Skeletal muscle satellite cell (primary cell): Measurements from ENCODE around the gene SELENOV.

Experiments used
- H3K27me3 ChIP-seq: 2 replicates; pipeline ENCODE4 v1.7.0; 2013; ENCODE audit warnings: low read length; ENCODE audit not compliant: control insufficient read depth, insufficient read depth
- H3K36me3 ChIP-seq: 2 replicates; pipeline ENCODE4 v1.7.0; 2013; ENCODE audit warnings: mild to moderate bottlenecking, control low read depth, low read length; ENCODE audit not compliant: insufficient read depth
- H3K4me1 ChIP-seq: 2 replicates; pipeline ENCODE4 v1.7.0; 2013; ENCODE audit warnings: low read length; ENCODE audit not compliant: control insufficient read depth, insufficient read depth
- H3K4me2 ChIP-seq: 2 replicates; pipeline ENCODE4 v1.7.0; 2013; ENCODE audit warnings: mild to moderate bottlenecking, low read length
- H3K4me3 ChIP-seq: 2 replicates; pipeline ENCODE4 v1.7.0; 2013; ENCODE audit warnings: low read length
- H3K9ac ChIP-seq: 2 replicates; pipeline ENCODE4 v1.7.0; 2013; ENCODE audit warnings: mild to moderate bottlenecking, low read depth, low read length, moderate library complexity
- H3K9me3 ChIP-seq: replicated peaks from 2 replicates; pipeline ENCODE4 v1.7.0; 2013; ENCODE audit warnings: mild to moderate bottlenecking, control low read depth, low read length

The SELENOV gene

GRCh38 chr19:39497701-39497995 lies 17.3 kb upstream of the SELENOV start:
- Histone ChIP-seq H3K9me3 (no peaks in the 10 kb centered on the region), H3K4me2 (peak overlapping the region; percentile 75), H3K4me3 (peak overlapping the region; percentile 47), H3K36me3 (no peaks in the 10 kb centered on the region), H3K27me3 (peaks cover 36% of the 10 kb centered on the region), H3K4me1 (peaks cover 13% of the 10 kb centered on the region), H3K9ac (no peak overlapping the region)

GRCh38 chr19:39497996-39498797 lies 16.7 kb upstream of the SELENOV start:
- H3K4me2 ChIP-seq, result peak overlapping the region; percentile 75
- no peaks in the 10 kb centered on the region for H3K9me3 ChIP-seq
- no peak overlapping the region for H3K9ac ChIP-seq
- peaks cover 13% of the 10 kb centered on the region for H3K4me1 ChIP-seq
- H3K4me3 ChIP-seq, result peak overlapping the region; percentile 47
- H3K36me3 ChIP-seq, result no peaks in the 10 kb centered on the region
- H3K27me3 ChIP-seq, result peaks cover 38% of the 10 kb centered on the region

GRCh38 chr19:39498798-39499642 lies 15.9 kb upstream of the SELENOV start, which contains the start of gene DLL3:
Gene DLL3 (plus strand): TSS chr19:39498947. CDS start chr19:39498975, 28 bp downstream.
- Histone ChIP-seq H3K4me3 (peak within 1 kb of the TSS; percentile 47), H3K36me3 (no peaks in the 10 kb centered on the region), H3K9ac (no peak within 1 kb of the TSS), H3K9me3 (no peaks in the 10 kb centered on the region), H3K4me1 (peaks cover 13% of the 10 kb centered on the region), H3K27me3 (peaks cover 44% of the 10 kb centered on the region), H3K4me2 (peak within 1 kb of the TSS; percentile 75)

GRCh38 chr19:39499932-39500331 lies 15.0 kb upstream of the SELENOV start:
- Histone ChIP-seq H3K9me3 (no peaks in the 10 kb centered on the region), H3K4me1 (peaks cover 13% of the 10 kb centered on the region), H3K4me3 (no peak overlapping the region), H3K27me3 (peaks cover 53% of the 10 kb centered on the region), H3K36me3 (no peaks in the 10 kb centered on the region), H3K9ac (no peak overlapping the region), H3K4me2 (no peak overlapping the region)

GRCh38 chr19:39500543-39500942 lies 14.4 kb upstream of the SELENOV start:
- Histone ChIP-seq H3K27me3 (peaks cover 54% of the 10 kb centered on the region), H3K4me2 (no peak overlapping the region), H3K4me1 (peaks cover 13% of the 10 kb centered on the region), H3K36me3 (no peaks in the 10 kb centered on the region), H3K4me3 (no peak overlapping the region), H3K9ac (no peak overlapping the region), H3K9me3 (no peaks in the 10 kb centered on the region)

- H3K27me3 ChIP-seq, result peaks cover 54% of the 10 kb centered on the region
- no peak overlapping the region for H3K9ac ChIP-seq
- no peak overlapping the region for H3K4me3 ChIP-seq
- no peaks in the 10 kb centered on the region for H3K36me3 ChIP-seq
- no peak overlapping the region for H3K4me2 ChIP-seq
- H3K9me3 ChIP-seq, result no peaks in the 10 kb centered on the region
- peaks cover 13% of the 10 kb centered on the region for H3K4me1 ChIP-seq
Observed at GRCh38 chr19:39501340-39501739, 13.6 kb upstream of the SELENOV start.

- Histone ChIP-seq H3K27me3 (peaks cover 62% of the 10 kb centered on the region), H3K9me3 (no peaks in the 10 kb centered on the region), H3K4me3 (no peak overlapping the region)
Observed at GRCh38 chr19:39502640-39503417, 12.1 kb upstream of the SELENOV start.

GRCh38 chr19:39506598-39506943 lies 8.4 kb upstream of the SELENOV start:
- Histone ChIP-seq H3K4me3 (peak overlapping the region; percentile 74), H3K4me1 (peaks cover 13% of the 10 kb centered on the region), H3K36me3 (no peaks in the 10 kb centered on the region), H3K9ac (no peak overlapping the region), H3K4me2 (peak overlapping the region; percentile 90), H3K27me3 (peaks cover 47% of the 10 kb centered on the region), H3K9me3 (no peaks in the 10 kb centered on the region)

More at GRCh38 chr19:39502640-39503417, 12.1 kb upstream of the SELENOV start:
- no peak overlapping the region for H3K9ac ChIP-seq
- no peaks in the 10 kb centered on the region for H3K36me3 ChIP-seq
- peaks cover 24% of the 10 kb centered on the region for H3K4me1 ChIP-seq
- peak overlapping the region; percentile 47 for H3K4me2 ChIP-seq

GRCh38 chr19:39506944-39507714 lies 7.8 kb upstream of the SELENOV start:
- peaks cover 47% of the 10 kb centered on the region for H3K27me3 ChIP-seq
- peak overlapping the region; percentile 18 for H3K9ac ChIP-seq
- no peaks in the 10 kb centered on the region for H3K36me3 ChIP-seq
- peaks cover 13% of the 10 kb centered on the region for H3K4me1 ChIP-seq
- peak overlapping the region; percentile 74 for H3K4me3 ChIP-seq
- no peaks in the 10 kb centered on the region for H3K9me3 ChIP-seq
- peak overlapping the region; percentile 90 for H3K4me2 ChIP-seq

GRCh38 chr19:39507715-39508364 lies 7.1 kb upstream of the SELENOV start:
- peak overlapping the region; percentile 18 for H3K9ac ChIP-seq
- no peaks in the 10 kb centered on the region for H3K9me3 ChIP-seq
- H3K4me2 ChIP-seq, result peak overlapping the region; percentile 90
- no peaks in the 10 kb centered on the region for H3K36me3 ChIP-seq
- H3K4me1 ChIP-seq, result peaks cover 13% of the 10 kb centered on the region
- peaks cover 47% of the 10 kb centered on the region for H3K27me3 ChIP-seq
- H3K4me3 ChIP-seq, result peak overlapping the region; percentile 74
